Measurements from ENCODE around the gene CCNY. TPM values are rescaled to one million over a fixed set of nuclear protein-coding genes. Genes with fewer than 3 reads are reported as not detected.

The CCNY gene
- total RNA-seq, 1 donor, result 35.0 TPM

DNA sequence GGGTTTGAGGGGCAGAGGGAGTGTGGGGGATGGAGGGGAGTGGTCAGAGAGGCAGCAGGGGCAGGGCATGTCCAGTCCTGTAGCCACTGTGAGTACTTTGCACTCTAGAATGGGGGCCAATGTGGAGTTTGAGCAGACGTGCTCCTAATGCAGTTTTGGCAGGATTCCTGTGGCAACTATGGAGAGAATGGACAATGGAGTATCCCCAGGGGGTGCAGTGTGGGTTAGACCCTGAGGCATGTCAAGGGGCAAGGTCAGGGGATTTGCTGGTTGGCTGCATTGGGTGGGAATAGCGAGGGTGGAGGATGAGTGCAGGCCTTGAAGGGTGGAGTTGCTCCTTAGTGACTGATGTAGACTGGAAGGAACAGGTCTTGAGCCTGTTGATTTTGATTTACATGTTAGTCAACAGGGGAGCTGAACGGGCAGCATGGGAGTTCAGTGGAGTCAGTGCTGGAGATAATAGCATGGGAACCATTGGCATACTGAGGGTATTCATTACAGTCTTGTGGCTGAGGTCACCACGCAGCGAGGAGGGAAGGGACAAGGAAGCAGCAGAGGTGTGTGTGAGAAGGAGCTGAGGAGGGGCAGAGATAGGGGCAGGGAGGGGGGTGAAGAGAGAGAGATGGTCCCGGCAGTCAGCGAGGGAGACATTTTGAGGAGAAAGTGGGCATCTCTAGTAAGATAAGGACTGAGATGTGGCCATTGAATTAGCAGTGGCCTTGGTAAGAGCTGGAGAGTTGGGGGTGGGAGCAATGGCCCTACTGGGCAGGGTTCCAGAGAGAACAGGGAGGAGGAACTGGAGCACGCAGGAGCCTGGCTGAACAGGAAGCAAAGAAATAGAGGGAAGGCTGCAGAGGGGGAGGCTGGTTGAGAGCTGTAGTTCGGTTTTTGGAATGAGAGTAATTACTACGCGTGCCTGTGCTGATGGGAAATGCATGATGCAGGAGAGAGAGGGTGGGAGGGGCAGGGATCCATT is 112.7 kb downstream of the CCNY start:
- DNase-seq (ENCODE audit: low read depth), result no peak
- H3K4me3 ChIP-seq (ENCODE audit: low read depth, low read length), result no peak overlapping the region
- no peak for TF ChIP-seq CTCF (IDR thresholded peaks at IDR 0.05; ENCODE audit: insufficient read depth, low read depth, low read length)

- peak; percentile 11 for DNase-seq (ENCODE audit: low read depth)
- TF ChIP-seq CTCF (IDR thresholded peaks at IDR 0.05; ENCODE audit: insufficient read depth, low read depth, low read length), result no peak
Measured at GRCh38 chr10:35449944-35450343, 113.6 kb downstream of the CCNY start.

GRCh38 chr10:35451151-35452016 is 115.1 kb downstream of the CCNY start:
- TF ChIP-seq CTCF (IDR thresholded peaks at IDR 0.05; ENCODE audit: insufficient read depth, low read depth, low read length), result no peak
- no peak overlapping the region for H3K4me3 ChIP-seq (ENCODE audit: low read depth, low read length)
- DNase-seq (ENCODE audit: low read depth), result peak; percentile 73

More at GRCh38 chr10:35449944-35450343, 113.6 kb downstream of the CCNY start:
- H3K4me3 ChIP-seq (ENCODE audit: low read depth, low read length), result no peak overlapping the region

DNA sequence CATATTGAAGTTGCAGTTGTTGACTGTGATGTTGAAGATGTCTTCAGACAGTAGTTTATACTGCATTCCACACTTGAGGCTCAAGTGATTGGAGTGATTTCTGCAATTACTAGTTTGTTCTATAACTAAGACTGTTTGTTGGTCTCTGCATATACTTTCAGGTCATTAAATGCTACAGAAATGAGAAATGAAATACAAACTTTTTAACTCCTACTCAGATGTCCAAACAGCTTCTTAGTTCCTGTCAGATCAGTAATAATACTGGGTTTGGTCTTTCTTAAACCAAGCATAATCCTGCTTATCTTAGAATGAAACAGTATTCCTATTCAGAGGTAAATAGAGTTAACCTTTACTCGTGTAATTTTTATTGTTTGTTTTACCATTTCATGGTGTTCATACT is 115.9 kb downstream of the CCNY start:
- no peak overlapping the region for H3K4me3 ChIP-seq (ENCODE audit: low read depth, low read length)
- DNase-seq (ENCODE audit: low read depth), result no peak
- no peak for TF ChIP-seq CTCF (IDR thresholded peaks at IDR 0.05; ENCODE audit: insufficient read depth, low read depth, low read length)

DNA sequence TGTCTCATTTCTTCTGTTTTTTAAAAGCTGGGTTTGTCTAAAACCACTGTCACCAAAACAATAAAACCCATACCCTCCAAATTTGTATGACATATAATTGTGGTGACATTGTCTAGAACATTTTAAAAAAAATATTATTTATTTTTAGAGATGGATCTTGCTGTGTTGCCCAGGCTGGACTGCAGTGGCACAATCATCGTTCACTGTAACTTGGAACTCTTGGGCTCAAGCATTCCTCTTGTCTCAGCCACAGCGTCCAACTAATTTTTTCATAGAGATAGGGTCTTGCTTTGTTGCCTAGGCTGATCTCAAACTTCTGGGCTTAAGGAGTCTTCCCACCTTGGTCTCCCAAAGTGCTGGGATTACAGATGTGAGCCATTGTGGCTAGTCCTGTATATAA is 116.5 kb downstream of the CCNY start:
- no peak overlapping the region for H3K4me3 ChIP-seq (ENCODE audit: low read depth, low read length)
- TF ChIP-seq CTCF (IDR thresholded peaks at IDR 0.05; ENCODE audit: insufficient read depth, low read depth, low read length), result no peak
- DNase-seq (ENCODE audit: low read depth), result no peak

DNA sequence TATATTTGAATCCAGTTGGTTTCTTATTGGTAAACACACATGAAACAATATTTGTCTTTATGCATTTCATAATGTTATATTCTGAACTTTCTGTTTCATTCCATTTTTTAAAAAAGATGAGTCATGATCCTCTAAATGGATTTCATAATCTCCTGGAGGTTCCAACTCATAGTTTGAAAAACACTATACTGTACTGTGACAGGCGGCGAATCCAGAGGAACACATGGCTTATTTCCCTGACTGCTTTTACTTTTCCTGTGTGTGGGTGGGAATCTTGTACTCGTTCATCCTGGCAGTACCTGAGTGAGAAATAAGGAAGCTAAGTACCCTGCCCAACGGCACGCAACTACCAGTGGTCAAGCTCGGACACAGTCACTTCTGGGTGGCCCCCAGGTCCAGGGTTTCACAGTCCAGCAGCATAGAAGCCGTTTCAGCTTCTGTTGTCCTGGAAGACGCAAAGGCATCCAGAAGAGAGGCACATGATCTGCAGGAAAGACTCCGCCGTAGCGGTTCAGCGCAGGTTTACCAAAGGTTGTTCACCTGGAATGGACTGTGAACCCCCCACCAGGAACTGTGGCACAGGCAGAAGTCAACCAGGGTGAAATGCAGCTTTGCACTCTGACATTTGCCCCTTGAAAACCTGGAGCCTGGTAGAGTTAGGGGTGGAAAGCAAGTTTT is 117.7 kb downstream of the CCNY start:
- H3K4me3 ChIP-seq (ENCODE audit: low read depth, low read length), result no peak overlapping the region
- no peak for TF ChIP-seq CTCF (IDR thresholded peaks at IDR 0.05; ENCODE audit: insufficient read depth, low read depth, low read length)
- peak; percentile 78 for DNase-seq (ENCODE audit: low read depth)

Measured in fibroblast of villous mesenchyme (primary cell).